HG03521 (cell line): Measurements from ENCODE around the gene CELF6.
A peak's percentile ranks its signal among the peaks of the same experiment; 100 is the strongest.

Experiments used
- ATAC-seq: cut with Tn5 transposase; IDR thresholded peaks from one replicate; pipeline ENCODE4 v1.9.1; 2021; ENCODE audit warnings: mild to moderate bottlenecking, moderate library complexity; ENCODE audit not compliant: unreplicated experiment

CELF6 gene

DNA sequence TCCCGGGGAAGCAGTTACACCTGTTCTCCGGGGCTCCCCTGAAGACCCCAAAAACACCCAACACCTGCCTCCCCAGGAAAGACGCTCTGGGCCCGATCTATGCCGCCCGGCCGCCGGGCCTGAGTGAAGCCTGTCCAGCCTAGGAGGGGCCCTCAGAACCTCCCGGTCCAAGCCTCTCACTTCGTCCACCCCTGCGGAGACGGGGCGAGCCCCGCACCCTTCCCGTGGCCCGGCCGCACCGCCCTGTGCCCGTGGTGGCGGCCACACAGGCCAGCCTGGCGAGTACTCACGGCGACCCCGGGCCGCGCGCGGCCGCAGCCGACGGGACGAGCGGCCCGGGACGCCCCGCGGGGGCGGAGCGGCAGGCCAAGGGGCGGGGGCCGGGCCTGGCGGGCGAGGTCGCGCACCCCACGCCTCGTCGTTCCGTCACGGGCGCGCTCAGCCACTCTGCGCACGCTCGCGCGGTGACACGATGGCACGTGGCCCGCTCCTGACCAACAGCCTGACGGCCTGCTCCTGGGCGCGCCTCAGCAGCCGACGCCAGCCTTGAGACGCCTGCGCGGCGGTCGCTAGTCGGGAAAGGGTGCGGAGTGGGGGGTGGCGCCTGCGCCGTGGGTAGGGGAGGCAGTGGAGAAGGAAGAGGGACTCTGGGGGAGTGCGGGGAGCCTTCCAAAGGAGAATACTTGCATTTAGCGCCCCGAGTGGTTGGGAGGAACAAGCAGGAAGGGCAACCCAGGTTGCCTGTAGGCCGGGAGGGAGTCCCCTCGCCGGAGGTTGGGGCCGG, 47.6 kb downstream of the CELF6 start, which contains the start of gene PARP6:
TSS of gene PARP6 (minus strand) at position 342 of the 784 bp plus-strand sequence. CDS start 5,077 bp downstream, outside the sequence.
- ATAC-seq = peak; percentile 98

DNA sequence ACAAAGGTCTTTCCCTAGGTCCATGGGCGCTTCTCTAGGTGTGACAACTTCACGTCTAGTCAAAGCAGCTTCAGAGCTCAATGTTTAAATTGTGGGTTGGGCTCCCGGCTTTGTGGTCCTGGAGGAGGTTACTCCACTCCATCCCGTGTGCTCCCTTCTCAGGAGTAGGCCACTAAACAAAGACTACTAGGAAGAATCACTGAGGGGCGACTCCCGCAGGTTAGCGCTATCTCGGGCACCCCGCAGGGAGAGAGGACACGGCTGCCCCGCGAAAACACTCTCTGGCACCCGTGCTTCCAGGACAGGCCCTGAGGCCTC, 48.1 kb downstream of the CELF6 start:
- ATAC-seq = no peak

DNA sequence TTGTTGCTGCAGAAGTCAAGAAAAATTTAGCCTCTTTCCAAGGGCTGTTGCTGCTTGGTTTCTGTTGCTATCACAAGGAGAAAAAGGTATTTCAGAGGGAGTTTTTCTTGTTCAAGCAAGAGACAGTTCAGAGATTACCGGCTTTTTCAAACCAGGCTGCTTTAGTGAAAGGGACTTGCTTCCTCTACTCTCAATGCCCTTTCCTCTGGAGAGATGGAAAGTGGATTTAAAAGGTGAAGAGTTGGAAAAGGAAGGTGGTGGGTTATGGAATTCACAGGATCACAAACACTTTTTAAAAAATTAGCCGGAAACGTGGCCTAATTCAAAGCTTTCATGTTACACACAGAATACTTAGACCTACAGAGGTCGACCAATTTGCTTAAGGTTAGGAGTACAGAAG, 48.7 kb downstream of the CELF6 start:
- no peak for ATAC-seq

DNA sequence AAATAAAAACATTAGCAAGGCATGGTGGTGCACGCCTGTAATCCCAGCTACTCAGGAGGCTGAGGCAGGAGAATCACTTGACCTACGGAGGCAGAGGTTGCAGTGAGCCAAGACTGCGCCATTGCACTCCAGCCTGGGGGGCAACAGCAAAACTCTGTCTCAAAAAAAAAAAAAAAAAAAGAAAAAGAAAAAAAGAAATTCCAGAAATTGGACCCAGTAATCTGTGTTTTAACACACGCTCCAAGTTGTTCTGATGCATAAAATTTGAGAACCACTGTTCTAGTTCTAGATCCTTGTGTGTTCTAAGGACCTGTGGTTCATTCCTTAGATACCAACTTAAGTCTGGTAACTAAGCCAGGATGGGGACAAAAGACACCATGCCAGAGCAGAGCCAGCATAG, 50.2 kb downstream of the CELF6 start:
- no peak for ATAC-seq

DNA sequence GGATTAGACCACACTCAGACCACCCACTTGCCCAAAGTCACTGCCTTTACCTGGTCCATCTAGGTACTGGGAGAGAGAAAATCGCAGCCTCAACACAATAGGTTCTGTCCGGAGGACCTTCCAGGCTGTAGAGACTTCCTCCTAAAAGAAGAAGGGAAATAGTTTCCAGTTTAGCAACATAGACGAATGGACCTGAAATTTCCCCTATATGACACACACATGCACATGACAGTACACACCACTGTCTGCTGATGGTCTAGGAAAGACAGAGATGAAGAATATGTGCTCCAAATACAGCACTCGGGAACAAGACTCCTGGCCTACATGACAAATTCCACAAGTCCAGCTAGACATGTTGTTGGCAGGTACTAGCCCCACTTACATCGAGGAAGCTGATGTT, 54.9 kb downstream of the CELF6 start:
- no peak for ATAC-seq

DNA sequence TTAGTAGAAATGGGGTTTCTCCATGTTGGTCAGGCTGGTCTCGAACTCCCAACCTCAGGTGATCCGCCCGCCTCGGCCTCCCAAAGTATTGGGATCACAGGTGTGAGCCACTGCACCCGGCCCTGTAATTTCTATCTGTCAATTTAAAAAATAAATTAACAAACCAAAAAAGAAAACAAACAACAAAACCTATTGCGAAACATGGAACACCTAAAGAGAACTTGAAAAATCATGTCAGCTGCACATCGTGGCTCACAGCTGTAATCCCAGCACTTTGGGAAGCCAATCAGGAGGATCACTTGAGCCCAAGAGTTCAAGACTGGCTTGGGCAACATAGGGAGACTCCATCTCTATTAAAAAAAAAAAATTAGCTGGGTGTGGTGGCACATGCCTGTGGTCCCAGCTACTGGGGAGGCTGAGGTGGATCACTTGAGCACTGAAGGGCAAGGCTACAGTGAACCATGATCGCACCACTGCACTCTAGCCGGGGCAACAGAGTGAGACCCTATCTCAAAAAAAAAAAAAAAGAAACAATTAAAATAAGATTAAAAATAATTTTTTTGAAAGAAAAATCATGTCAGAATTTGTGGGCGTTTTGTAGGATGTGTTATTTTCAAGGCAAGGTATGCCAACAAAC, 67.2 kb downstream of the CELF6 start:
- no peak for ATAC-seq

DNA sequence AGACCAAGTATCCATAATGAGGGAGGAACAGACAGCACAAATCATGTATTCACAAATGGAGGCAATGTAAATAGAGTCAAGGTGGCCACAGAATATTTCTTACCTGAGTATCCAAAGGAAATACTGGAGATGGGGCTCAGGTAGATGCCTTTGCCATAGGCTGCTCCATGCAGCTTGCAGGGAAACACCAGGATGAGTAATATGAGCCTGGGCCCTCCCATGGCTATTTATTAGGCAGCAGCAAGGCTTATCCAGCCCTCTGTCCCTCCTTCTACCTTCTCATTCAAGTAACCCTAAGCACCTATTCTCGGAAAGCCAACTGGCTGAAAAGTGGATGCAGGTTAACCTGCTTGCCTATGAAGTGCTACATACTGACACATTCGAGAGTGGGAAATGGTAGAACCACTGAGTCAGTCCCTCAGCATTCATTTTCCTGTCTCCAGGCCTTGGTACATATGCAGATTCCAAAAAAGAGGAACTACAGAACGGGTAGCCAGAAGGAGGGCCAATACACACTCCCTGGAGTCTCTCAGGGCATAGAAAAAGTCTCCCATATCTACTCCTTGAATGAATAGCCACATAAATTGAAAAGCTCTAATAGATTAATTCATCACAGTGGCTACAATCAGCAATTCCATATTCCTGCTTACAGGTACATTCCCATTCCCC, 70.7 kb downstream of the CELF6 start:
- ATAC-seq = no peak

DNA sequence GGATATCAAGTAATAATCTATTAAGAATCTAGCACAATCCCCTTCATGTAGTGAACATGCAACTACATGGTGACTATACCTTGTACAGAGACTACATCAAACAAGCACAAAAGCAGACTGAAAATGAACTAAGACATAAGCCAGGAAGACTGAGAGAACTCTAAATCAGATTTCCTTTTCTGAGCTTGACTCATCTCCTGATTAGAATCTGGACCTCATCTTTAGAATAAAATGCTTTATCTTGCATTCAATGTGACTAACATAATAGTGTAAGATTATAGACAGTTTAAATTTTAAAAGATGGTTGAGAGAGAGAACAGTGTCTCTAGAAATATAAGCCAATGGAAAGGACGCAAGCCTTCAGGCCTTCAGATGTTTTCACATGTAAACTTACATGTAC, 71.4 kb downstream of the CELF6 start:
- no peak for ATAC-seq

DNA sequence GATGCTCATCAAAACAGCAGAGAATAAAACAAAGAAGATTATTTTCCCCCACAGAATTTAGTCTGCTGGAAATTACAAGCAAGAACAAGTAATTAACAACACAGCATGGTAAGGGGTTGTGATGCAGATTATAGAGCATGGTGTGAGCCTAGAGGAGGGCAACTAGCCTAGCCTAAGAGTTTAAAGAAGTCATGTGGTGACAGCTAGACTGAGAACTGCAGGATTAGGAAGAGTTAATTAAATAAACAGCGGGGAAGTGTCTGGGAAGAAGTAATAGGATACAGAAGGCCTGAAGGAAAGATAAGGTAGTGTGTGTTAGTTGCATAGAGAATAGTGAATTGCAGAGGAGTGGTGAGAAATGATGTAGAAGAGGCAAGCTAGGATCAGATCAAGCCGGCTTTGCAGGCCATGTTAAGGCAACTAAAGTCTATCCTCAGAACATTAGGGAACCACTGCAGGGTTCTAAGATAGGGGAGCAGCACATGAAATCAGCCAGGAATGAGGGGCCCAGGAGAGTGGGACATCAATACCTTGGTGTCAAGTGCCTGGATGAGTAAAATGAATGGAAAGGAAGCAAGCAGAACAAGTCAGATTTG, 77.1 kb downstream of the CELF6 start:
- ATAC-seq = no peak

DNA sequence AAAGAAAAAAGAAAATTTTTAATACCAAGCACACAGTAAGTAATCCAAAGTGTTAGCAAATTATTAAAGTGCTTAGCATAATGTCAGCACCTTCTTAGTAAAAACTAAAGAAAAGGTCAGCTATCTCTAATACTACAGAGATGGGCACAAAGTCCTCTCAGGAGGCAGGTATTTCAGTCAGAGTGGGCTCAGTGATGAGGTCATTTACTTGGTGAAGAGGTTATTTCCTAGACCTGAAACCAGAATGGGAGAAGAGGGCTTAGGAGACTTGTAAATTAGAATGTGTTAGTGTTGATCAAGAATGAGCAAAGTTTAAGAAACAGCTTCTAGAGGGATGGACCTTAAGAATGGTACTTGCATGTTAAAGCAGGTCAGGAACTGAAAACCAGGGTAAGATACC, 80.3 kb downstream of the CELF6 start:
- ATAC-seq = no peak

DNA sequence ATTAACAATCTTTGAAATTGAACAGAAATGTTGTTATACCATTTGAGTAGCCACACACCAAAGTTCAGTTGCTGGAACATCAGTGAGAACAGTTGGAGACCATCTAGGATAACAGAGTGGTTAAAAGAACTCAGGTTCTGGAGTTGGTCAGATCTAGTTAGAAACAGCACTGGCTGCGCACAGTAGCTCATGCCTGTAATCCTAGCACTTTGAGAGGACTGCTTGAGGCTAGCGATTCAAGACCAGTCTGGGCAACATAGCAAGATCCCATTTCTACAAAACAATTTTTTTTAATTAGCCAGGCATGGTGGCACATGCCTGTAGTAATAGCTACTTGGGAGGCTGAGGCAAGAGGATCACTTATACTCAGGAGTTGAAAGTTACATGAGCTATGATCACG, 81.4 kb downstream of the CELF6 start:
- ATAC-seq = no peak

DNA sequence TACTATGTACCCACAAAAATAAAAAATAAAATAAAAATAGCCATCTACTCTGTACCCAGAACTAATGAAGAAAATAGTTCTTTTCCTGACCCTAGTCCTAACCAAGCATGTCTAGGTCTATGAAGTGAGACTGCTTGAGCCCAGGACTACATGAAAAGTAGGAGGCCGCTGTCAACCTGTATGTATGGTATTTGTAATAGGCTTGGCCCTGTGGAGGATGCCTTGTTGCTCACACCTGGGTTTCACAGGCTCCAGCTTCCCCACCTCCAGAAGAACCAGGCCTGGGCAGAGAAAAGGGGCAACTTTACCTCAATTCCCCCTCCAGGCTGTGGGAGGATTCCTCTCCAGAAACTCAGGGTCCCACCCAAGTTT, 82.1 kb downstream of the CELF6 start:
- ATAC-seq = no peak

DNA sequence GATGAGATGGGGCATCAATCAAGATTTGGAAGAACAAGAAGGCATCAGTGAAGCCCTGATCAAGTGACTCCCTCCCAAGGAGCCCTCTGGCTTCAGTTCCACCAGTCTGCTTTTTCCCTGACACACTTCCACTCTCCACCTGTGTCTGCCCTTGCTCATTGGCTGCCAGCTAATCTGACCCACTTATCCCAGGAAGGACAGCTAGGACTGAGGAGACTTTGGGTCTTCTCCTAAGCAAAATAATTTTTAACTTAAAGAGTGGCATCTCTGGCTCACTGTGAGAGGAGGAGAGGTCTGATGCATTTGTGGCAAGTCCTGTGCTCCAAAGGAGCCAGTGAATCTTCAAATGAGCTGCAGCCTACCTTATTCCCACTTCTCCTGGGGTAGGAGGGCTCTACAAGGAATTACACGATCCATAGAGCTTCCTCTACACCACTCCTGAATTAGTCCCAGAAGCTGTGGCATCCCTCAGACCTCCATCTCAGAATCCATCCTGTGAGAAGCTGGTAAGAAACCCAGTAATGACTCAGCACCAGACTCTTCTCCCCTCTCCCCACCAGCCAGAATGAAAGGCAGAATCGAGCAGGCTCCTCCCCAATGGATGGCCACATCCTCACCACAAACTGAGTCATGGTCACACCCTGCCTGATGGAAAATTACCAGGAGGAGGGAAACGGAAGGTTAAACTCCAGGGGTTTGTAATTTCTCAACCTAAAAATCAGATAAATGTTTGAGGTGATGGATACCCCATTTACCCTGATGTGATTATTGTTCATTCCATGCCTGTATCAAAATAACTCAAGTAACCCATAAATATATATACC, 82.7 kb downstream of the CELF6 start:
- no peak for ATAC-seq

DNA sequence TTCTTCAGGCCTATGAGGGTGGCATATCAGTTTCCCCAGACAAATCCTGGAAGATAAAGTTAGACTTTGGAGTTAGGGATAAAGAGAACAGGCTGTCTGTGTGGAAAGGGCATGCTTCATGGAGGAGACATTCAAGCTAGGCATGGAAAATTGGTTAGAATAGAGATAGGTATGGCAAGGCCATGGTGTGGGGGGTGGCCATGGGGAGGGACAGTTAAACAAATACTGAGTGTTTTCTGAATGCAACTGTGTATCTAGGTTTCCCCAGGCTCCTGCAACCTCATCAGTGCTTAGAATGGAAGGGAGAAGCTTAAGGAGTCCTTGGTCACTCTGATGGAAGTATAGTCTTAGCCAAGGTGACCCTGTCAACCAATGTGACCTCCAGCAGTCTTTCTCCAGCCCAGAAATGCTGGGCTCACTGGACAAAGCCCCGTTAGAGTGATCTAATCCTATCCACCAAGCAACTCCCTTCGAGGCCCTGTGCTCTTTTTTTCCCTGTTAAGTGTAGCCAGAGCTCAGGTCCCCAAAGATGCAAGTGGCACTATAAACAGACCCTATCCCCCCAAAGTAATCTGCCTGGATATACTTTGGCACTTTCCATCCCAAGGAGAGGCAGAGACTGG, 83.5 kb downstream of the CELF6 start:
- no peak for ATAC-seq

DNA sequence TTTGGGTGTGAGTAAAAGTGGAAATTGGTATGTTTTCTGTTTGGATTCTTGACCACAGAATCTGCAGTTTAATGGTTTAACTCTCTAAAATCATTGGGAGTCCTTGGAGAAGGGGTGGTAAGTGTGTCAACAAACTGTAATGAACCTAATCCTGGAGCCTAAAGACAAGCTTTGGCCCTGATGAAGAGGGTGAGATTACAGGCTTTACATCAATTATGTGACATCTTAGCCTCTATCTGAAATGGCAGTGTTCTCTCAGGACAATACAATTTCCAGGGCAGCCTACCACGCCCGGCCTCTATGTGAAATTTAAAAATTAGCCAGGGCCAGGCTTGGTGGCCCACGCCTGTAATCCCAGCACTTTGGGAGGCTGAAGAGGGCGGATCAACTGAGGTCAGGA, 84.7 kb downstream of the CELF6 start:
- no peak for ATAC-seq
